ENCODE results near the gene KIF3C.
A peak's percentile ranks its signal among the peaks of the same experiment; 100 is the strongest.

KIF3C gene

GRCh38 chr2:25988134-25988533, 5.8 kb upstream of the KIF3C start:
- Histone ChIP-seq H3K4me1 (ENCODE audit: insufficient read depth, low read length, severe bottlenecking) (no peaks in the 10 kb centered on the region), H3K79me2 (ENCODE audit: insufficient read depth, low read length) (no peaks in the 10 kb centered on the region), H3K27ac (ENCODE audit: low read depth, low read length, poor library complexity, severe bottlenecking) (no peak overlapping the region), H3F3A (ENCODE audit: insufficient read depth, low read length) (no peaks in the 10 kb centered on the region), H3K9ac (ENCODE audit: low read length) (no peak overlapping the region), H3K9me2 (ENCODE audit: low read depth, low read length) (no peaks in the 10 kb centered on the region), H3K27me3 (ENCODE audit: insufficient read depth, low read length) (no peaks in the 10 kb centered on the region), H3K9me3 (ENCODE audit: low read length) (no peaks in the 10 kb centered on the region), H3K4me3 (ENCODE audit: low read depth, low read length, poor library complexity, severe bottlenecking) (no peak overlapping the region), H3K4me2 (ENCODE audit: low read length) (no peak overlapping the region), H2AFZ (ENCODE audit: low read length) (no peak overlapping the region), H3K36me3 (ENCODE audit: insufficient read depth, low read length) (no peaks in the 10 kb centered on the region), H4K20me1 (ENCODE audit: insufficient read depth, low read length) (no peaks in the 10 kb centered on the region)
- no peak for TF ChIP-seq EZH2 (IDR thresholded peaks at IDR 0.05; ENCODE audit: borderline replicate concordance, low read length)
- no peak for TF ChIP-seq CTCF (IDR thresholded peaks at IDR 0.05; ENCODE audit: low read length)

- no peak overlapping the region for H3K4me2 ChIP-seq (ENCODE audit: low read length)
- H3K27ac ChIP-seq (ENCODE audit: low read depth, low read length, poor library complexity, severe bottlenecking) = no peak overlapping the region
Measured at GRCh38 chr2:25983735-25984134, 1.4 kb upstream of the KIF3C start.

GRCh38 chr2:25982968-25983280, 627 bp upstream of the KIF3C start:
- Histone ChIP-seq H3K4me3 (ENCODE audit: low read depth, low read length, poor library complexity, severe bottlenecking) (peak overlapping the region; percentile 80), H2AFZ (ENCODE audit: low read length) (no peak overlapping the region), H4K20me1 (ENCODE audit: insufficient read depth, low read length) (no peaks in the 10 kb centered on the region), H3K9me2 (ENCODE audit: low read depth, low read length) (no peaks in the 10 kb centered on the region), H3K79me2 (ENCODE audit: insufficient read depth, low read length) (no peaks in the 10 kb centered on the region), H3F3A (ENCODE audit: insufficient read depth, low read length) (no peaks in the 10 kb centered on the region), H3K27ac (ENCODE audit: low read depth, low read length, poor library complexity, severe bottlenecking) (no peak overlapping the region), H3K9me3 (ENCODE audit: low read length) (no peaks in the 10 kb centered on the region), H3K36me3 (ENCODE audit: insufficient read depth, low read length) (no peaks in the 10 kb centered on the region), H3K27me3 (ENCODE audit: insufficient read depth, low read length) (no peaks in the 10 kb centered on the region; the same call in 1 of the 2 replicates), H3K9ac (ENCODE audit: low read length) (no peak overlapping the region; the same call in 1 of the 2 replicates), H3K4me1 (ENCODE audit: insufficient read depth, low read length, severe bottlenecking) (peaks cover 9% of the 10 kb centered on the region), H3K4me2 (ENCODE audit: low read length) (peak overlapping the region; percentile 92)
- no peak for TF ChIP-seq EZH2 (IDR thresholded peaks at IDR 0.05; ENCODE audit: borderline replicate concordance, low read length)
- TF ChIP-seq CTCF (IDR thresholded peaks at IDR 0.05; ENCODE audit: low read length) = no peak

More at GRCh38 chr2:25983735-25984134, 1.4 kb upstream of the KIF3C start:
- Histone ChIP-seq H3K4me1 (ENCODE audit: insufficient read depth, low read length, severe bottlenecking) (peaks cover 9% of the 10 kb centered on the region), H3K9ac (ENCODE audit: low read length) (no peak overlapping the region), H3K9me2 (ENCODE audit: low read depth, low read length) (no peaks in the 10 kb centered on the region), H3K9me3 (ENCODE audit: low read length) (no peaks in the 10 kb centered on the region), H3K4me3 (ENCODE audit: low read depth, low read length, poor library complexity, severe bottlenecking) (no peak overlapping the region), H4K20me1 (ENCODE audit: insufficient read depth, low read length) (no peaks in the 10 kb centered on the region), H3K36me3 (ENCODE audit: insufficient read depth, low read length) (no peaks in the 10 kb centered on the region), H3F3A (ENCODE audit: insufficient read depth, low read length) (no peaks in the 10 kb centered on the region), H3K79me2 (ENCODE audit: insufficient read depth, low read length) (no peaks in the 10 kb centered on the region), H2AFZ (ENCODE audit: low read length) (no peak overlapping the region), H3K27me3 (ENCODE audit: insufficient read depth, low read length) (no peaks in the 10 kb centered on the region; the same call in 1 of the 2 replicates)
- TF ChIP-seq EZH2 (IDR thresholded peaks at IDR 0.05; ENCODE audit: borderline replicate concordance, low read length) = no peak
- no peak for TF ChIP-seq CTCF (IDR thresholded peaks at IDR 0.05; ENCODE audit: low read length)
